GM23338 (cell line): Measurements from ENCODE around the gene TNNT2. TPM values are rescaled to one million over a fixed set of nuclear protein-coding genes. Genes with fewer than 3 reads are reported as not detected.

Experiments
- ATAC-seq: fragments of 200-7000 bp; cut with Tn5 transposase; 3 replicates; pipeline ENCODE4 v1.9.1; 2020
- DNase-seq: peaks from one replicate; pipeline ENCODE4 v3.0.0-alpha.2; 2015; ENCODE audit warnings: low spot score
- H2AFZ ChIP-seq: fragments of 200-600 bp; sonication (generic); 2 replicates; pipeline ENCODE4 v1.8.0; 2016; ENCODE audit warnings: antibody characterized with exemption, mild to moderate bottlenecking, moderate library complexity
- H3F3A ChIP-seq: fragments of 200-600 bp; sonication (generic); replicated peaks from 2 replicates; pipeline ENCODE4 v1.8.0; 2017; ENCODE audit warnings: antibody characterized with exemption, mixed run types, low read depth
- H3K27ac ChIP-seq: fragments of 200-600 bp; sonication (generic); 2 replicates; pipeline ENCODE4 v1.6.1; 2016; ENCODE audit warnings: low read depth
- H3K27me3 ChIP-seq: fragments of 200-600 bp; sonication (generic); 2 replicates; pipeline ENCODE4 v1.8.0; 2016; ENCODE audit warnings: mild to moderate bottlenecking, mixed run types, moderate library complexity; ENCODE audit not compliant: insufficient read depth
- H3K36me3 ChIP-seq: fragments of 200-600 bp; sonication (generic); 2 replicates; pipeline ENCODE4 v1.8.0; 2016; ENCODE audit warnings: mild to moderate bottlenecking; ENCODE audit not compliant: insufficient read depth
- H3K4me1 ChIP-seq: fragments of 200-600 bp; sonication (generic); 2 replicates; pipeline ENCODE4 v1.8.0; 2016; ENCODE audit warnings: mild to moderate bottlenecking, moderate library complexity; ENCODE audit not compliant: insufficient read depth
- H3K4me2 ChIP-seq: fragments of 200-600 bp; sonication (generic); 2 replicates; pipeline ENCODE4 v1.7.1; 2017; ENCODE audit warnings: mixed run types
- H3K4me3 ChIP-seq: fragments of 200-600 bp; sonication (generic); 2 replicates; pipeline ENCODE4 v1.6.1; 2016; ENCODE audit warnings: mixed run types
- H3K79me2 ChIP-seq: fragments of 200-600 bp; sonication (generic); replicated peaks from 2 replicates; pipeline ENCODE4 v1.8.0; 2017; ENCODE audit warnings: mild to moderate bottlenecking; ENCODE audit not compliant: insufficient read depth
- H3K9me2 ChIP-seq: fragments of 200-600 bp; sonication (generic); 2 replicates; pipeline ENCODE4 v1.8.0; 2017; ENCODE audit not compliant: insufficient read depth
- H4K20me1 ChIP-seq: fragments of 200-600 bp; sonication (generic); replicated peaks from 2 replicates; pipeline ENCODE4 v1.8.0; 2017; ENCODE audit warnings: mild to moderate bottlenecking; ENCODE audit not compliant: insufficient read depth
- H3K27ac Mint-ChIP-seq: 2 replicates; pipeline ENCODE4 v1.8.0; 2020; ENCODE audit warnings: inconsistent platforms, mild to moderate bottlenecking, moderate library complexity, mixed read lengths
- H3K27me3 Mint-ChIP-seq: 3 replicates; pipeline ENCODE4 v1.8.0; 2022; ENCODE audit warnings: low read depth, mild to moderate bottlenecking, moderate library complexity, mixed read lengths, inconsistent platforms; ENCODE audit not compliant: insufficient read depth, poor library complexity
- H3K36me3 Mint-ChIP-seq: 3 replicates; pipeline ENCODE4 v1.8.0; 2021; ENCODE audit warnings: low read depth, mild to moderate bottlenecking, inconsistent platforms, moderate library complexity, mixed read lengths
- H3K4me1 Mint-ChIP-seq: 3 replicates; pipeline ENCODE4 v1.8.0; 2020; ENCODE audit warnings: mild to moderate bottlenecking, inconsistent platforms, mixed read lengths
- H3K4me3 Mint-ChIP-seq: 3 replicates; pipeline ENCODE4 v1.8.0; 2021; ENCODE audit warnings: moderate library complexity, mild to moderate bottlenecking, inconsistent platforms, mixed read lengths
- H3K9me3 Mint-ChIP-seq: 3 replicates; pipeline ENCODE4 v1.8.0; 2020; ENCODE audit warnings: moderate library complexity, mild to moderate bottlenecking, inconsistent platforms, mixed read lengths
- CREB1 ChIP-seq: fragments of 250-450 bp; sonication (Bioruptor Pico); IDR thresholded peaks from 2 replicates; pipeline ENCODE4 v1.5.0; 2020; ENCODE audit warnings: low read depth, mild to moderate bottlenecking, moderate library complexity
- ETS1 ChIP-seq: IDR thresholded peaks from 2 replicates; pipeline ENCODE4 v1.6.1; 2016; ENCODE audit warnings: antibody characterized with exemption
- EZH2 ChIP-seq: fragments of 200-600 bp; sonication (generic); IDR thresholded peaks from one replicate; pipeline ENCODE4 v1.8.0; 2017; ENCODE audit warnings: antibody characterized with exemption, mild to moderate bottlenecking, low read depth; ENCODE audit not compliant: unreplicated experiment
- EZH2phosphoT487 ChIP-seq: fragments of 200-600 bp; sonication (generic); IDR thresholded peaks from one replicate; pipeline ENCODE4 v1.8.1; 2018; ENCODE audit warnings: antibody characterized with exemption; ENCODE audit not compliant: unreplicated experiment
- POLR2AphosphoS5 ChIP-seq: IDR thresholded peaks from 2 replicates; pipeline ENCODE4 v1.6.1; 2016; ENCODE audit warnings: antibody characterized with exemption, low read depth
- STAT1 ChIP-seq: IDR thresholded peaks from one replicate; pipeline ENCODE4 v1.6.1; 2016; ENCODE audit warnings: antibody characterized with exemption; ENCODE audit not compliant: unreplicated experiment
- polyA plus RNA-seq: library from polyadenylated mRNA; unstranded; fragments of >200 nt; fragmentation: Nextera tagmentation; extraction: Ambion mirVana; gene quantifications from 2 replicates; pipeline ENCODE4 v1.2.1, GENCODE V29; 2016
- total RNA-seq: library from RNA; depleted of rRNA; stranded (reverse); fragments of >200 nt; shearing (Covaris generic); gene quantifications from 2 replicates; pipeline ENCODE4 v1.2.3, GENCODE V29; 2014
- TF ChIP-seq, protein P1 (sequence below): fragments of 250-450 bp; sonication (Bioruptor Pico); IDR thresholded peaks from 2 replicates; pipeline ENCODE4 v1.5.0; 2020; ENCODE audit warnings: mild to moderate bottlenecking, moderate library complexity

The TNNT2 gene
- total and polyA plus RNA-seq, 2 experiments from 2014 or later = 7.5 to 19.1 TPM

- no peaks in the 10 kb centered on the region for H3K36me3 ChIP-seq
- H3F3A ChIP-seq = 0 out of 2 replicates have a peak, but pooled peaks cover 5% of the 10 kb centered on the region
- Mint-ChIP-seq H3K4me1 (peaks cover 44% of the 10 kb centered on the region), H3K9me3 (no peaks in the 10 kb centered on the region), H3K36me3 (no peaks in the 10 kb centered on the region; the same call in 2 of the 3 replicates), H3K4me3 (no peak overlapping the region), H3K27me3 (peaks cover 32% of the 10 kb centered on the region), H3K27ac (no peak overlapping the region)
- peaks cover 28% of the 10 kb centered on the region for H3K27me3 ChIP-seq
- no peak overlapping the region for H3K4me3 ChIP-seq
- no peak overlapping the region for H2AFZ ChIP-seq
- DNase-seq = no peak
- H3K4me2 ChIP-seq = no peak overlapping the region
- H3K4me1 ChIP-seq = peaks cover 26% of the 10 kb centered on the region
- H4K20me1 ChIP-seq = no peaks in the 10 kb centered on the region
- no peak overlapping the region for H3K27ac ChIP-seq
- TF ChIP-seq STAT1 (no peak), CREB1 (CRISPR knock-in tag) (no peak)
- no peaks in the 10 kb centered on the region; the same call in 1 of the 2 replicates for H3K79me2 ChIP-seq
- no peak for ATAC-seq
- no peaks in the 10 kb centered on the region for H3K9me2 ChIP-seq
Observed at GRCh38 chr1:201396861-201397464, 19.5 kb upstream of the TNNT2 start.

GRCh38 chr1:201395936-201396335 is 18.5 kb upstream of the TNNT2 start:
- Histone ChIP-seq H3K36me3 (no peaks in the 10 kb centered on the region), H3K9me2 (no peaks in the 10 kb centered on the region), H3K4me1 (peaks cover 26% of the 10 kb centered on the region), H3F3A (0 out of 2 replicates have a peak, but pooled peaks cover 5% of the 10 kb centered on the region), H4K20me1 (no peaks in the 10 kb centered on the region), H2AFZ (no peak overlapping the region), H3K4me2 (no peak overlapping the region), H3K27ac (no peak overlapping the region), H3K27me3 (peaks cover 22% of the 10 kb centered on the region), H3K79me2 (no peaks in the 10 kb centered on the region; the same call in 1 of the 2 replicates), H3K4me3 (no peak overlapping the region)
- Mint-ChIP-seq H3K9me3 (no peaks in the 10 kb centered on the region), H3K27me3 (peaks cover 32% of the 10 kb centered on the region), H3K4me3 (no peak overlapping the region), H3K27ac (no peak overlapping the region), H3K36me3 (no peaks in the 10 kb centered on the region; the same call in 2 of the 3 replicates), H3K4me1 (peaks cover 48% of the 10 kb centered on the region)
- no peak for TF ChIP-seq ETS1
- TF ChIP-seq, protein P1, sequence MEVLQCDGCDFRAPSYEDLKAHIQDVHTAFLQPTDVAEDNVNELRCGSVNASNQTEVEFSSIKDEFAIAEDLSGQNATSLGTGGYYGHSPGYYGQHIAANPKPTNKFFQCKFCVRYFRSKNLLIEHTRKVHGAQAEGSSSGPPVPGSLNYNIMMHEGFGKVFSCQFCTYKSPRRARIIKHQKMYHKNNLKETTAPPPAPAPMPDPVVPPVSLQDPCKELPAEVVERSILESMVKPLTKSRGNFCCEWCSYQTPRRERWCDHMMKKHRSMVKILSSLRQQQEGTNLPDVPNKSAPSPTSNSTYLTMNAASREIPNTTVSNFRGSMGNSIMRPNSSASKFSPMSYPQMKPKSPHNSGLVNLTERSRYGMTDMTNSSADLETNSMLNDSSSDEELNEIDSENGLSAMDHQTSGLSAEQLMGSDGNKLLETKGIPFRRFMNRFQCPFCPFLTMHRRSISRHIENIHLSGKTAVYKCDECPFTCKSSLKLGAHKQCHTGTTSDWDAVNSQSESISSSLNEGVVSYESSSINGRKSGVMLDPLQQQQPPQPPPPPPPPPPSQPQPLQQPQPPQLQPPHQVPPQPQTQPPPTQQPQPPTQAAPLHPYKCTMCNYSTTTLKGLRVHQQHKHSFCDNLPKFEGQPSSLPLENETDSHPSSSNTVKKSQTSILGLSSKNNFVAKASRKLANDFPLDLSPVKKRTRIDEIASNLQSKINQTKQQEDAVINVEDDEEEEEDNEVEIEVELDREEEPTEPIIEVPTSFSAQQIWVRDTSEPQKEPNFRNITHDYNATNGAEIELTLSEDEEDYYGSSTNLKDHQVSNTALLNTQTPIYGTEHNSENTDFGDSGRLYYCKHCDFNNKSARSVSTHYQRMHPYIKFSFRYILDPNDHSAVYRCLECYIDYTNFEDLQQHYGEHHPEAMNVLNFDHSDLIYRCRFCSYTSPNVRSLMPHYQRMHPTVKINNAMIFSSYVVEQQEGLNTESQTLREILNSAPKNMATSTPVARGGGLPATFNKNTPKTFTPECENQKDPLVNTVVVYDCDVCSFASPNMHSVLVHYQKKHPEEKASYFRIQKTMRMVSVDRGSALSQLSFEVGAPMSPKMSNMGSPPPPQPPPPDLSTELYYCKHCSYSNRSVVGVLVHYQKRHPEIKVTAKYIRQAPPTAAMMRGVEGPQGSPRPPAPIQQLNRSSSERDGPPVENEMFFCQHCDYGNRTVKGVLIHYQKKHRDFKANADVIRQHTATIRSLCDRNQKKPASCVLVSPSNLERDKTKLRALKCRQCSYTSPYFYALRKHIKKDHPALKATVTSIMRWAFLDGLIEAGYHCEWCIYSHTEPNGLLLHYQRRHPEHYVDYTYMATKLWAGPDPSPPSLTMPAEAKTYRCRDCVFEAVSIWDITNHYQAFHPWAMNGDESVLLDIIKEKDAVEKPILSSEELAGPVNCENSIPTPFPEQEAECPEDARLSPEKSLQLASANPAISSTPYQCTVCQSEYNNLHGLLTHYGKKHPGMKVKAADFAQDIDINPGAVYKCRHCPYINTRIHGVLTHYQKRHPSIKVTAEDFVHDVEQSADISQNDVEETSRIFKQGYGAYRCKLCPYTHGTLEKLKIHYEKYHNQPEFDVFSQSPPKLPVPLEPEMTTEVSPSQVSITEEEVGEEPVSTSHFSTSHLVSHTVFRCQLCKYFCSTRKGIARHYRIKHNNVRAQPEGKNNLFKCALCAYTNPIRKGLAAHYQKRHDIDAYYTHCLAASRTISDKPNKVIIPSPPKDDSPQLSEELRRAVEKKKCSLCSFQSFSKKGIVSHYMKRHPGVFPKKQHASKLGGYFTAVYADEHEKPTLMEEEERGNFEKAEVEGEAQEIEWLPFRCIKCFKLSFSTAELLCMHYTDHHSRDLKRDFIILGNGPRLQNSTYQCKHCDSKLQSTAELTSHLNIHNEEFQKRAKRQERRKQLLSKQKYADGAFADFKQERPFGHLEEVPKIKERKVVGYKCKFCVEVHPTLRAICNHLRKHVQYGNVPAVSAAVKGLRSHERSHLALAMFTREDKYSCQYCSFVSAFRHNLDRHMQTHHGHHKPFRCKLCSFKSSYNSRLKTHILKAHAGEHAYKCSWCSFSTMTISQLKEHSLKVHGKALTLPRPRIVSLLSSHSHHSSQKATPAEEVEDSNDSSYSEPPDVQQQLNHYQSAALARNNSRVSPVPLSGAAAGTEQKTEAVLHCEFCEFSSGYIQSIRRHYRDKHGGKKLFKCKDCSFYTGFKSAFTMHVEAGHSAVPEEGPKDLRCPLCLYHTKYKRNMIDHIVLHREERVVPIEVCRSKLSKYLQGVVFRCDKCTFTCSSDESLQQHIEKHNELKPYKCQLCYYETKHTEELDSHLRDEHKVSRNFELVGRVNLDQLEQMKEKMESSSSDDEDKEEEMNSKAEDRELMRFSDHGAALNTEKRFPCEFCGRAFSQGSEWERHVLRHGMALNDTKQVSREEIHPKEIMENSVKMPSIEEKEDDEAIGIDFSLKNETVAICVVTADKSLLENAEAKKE (CRISPR knock-in tag) = no peak
- no peak for TF ChIP-seq EZH2phosphoT487
- TF ChIP-seq POLR2AphosphoS5 = no peak
- TF ChIP-seq STAT1 = no peak
- TF ChIP-seq EZH2 = no peak
- ATAC-seq (no peak), DNase-seq (no peak)
